HCT116 (cell line): ENCODE measurements around the gene ZGPAT. TPM values are rescaled to one million over a fixed set of nuclear protein-coding genes. Genes with fewer than 3 reads are reported as not detected.

Experiments
- ATAC-seq: fragments of 200-7000 bp; cut with Tn5 transposase; 2 replicates; pipeline ENCODE4 v1.9.1; 2020; ENCODE audit warnings: mild to moderate bottlenecking, moderate library complexity
- BruUV-seq: library from RNA; stranded (reverse); fragments of 400-500 nt; replicated peaks from 2 replicates; lab custom pipeline; 2021; lab: Mats Ljungman, UMichigan
- CTCF ChIA-PET: fragments of 300-600 bp; sonication (Branson Sonifier 250); formaldehyde crosslinking; loops from one replicate; lab custom pipeline; 2021; ENCODE audit warnings: antibody characterized with exemption; lab: Charles Lee
- POLR2A ChIA-PET: fragments of 300-600, 350-600 bp; sonication (Branson Sonifier 250); formaldehyde crosslinking; loops from one replicate; lab custom pipeline; 2021; ENCODE audit warnings: antibody characterized with exemption; lab: Charles Lee
- RAD21 ChIA-PET, 2 experiments: fragments of 300-600 bp; sonication (Branson Sonifier 250); formaldehyde crosslinking; loops; one replicate each; lab custom pipeline; 2023; ENCODE audit warnings: low total read pairs in 2 of 2; ENCODE audit not compliant: uncharacterized antibody in 2 of 2, unreplicated experiment in 2 of 2, low non-redundant PET in 1 of 2; lab: Charles Lee
- DNase-seq: peaks from one replicate; pipeline ENCODE4 v3.0.0-alpha.2; 2010; ENCODE audit warnings: low read depth, low spot score
- H2AFZ ChIP-seq: fragments of 200-600 bp; shearing (Covaris generic), sonication (generic); 2 replicates; pipeline ENCODE4 v1.6.1; 2017; ENCODE audit warnings: low read depth, mixed run types, mixed read lengths, antibody characterized with exemption, low read length; ENCODE audit not compliant: poor library complexity, severe bottlenecking
- H3K27ac ChIP-seq: 2 replicates; pipeline ENCODE4 v1.5.1; 2012; ENCODE audit warnings: low read depth, low read length
- H3K27me3 ChIP-seq: fragments of 200-600 bp; sonication (generic); 2 replicates; pipeline ENCODE4 v1.6.1; 2016; ENCODE audit warnings: mixed run types, low read length, mixed read lengths; ENCODE audit not compliant: insufficient read depth
- H3K36me3 ChIP-seq, 2 experiments: fragments of 200-500 bp in 1 of 2; fragments of 200-600 bp in 1 of 2; sonication (Bioruptor generic) in 1 of 2; sonication (generic) in 1 of 2; 2 replicates each; pipeline versions ENCODE4 v1.5.1 to v1.6.1; 2014 to 2016; ENCODE audit warnings: low read length in 2 of 2, inconsistent platforms in 1 of 2, mixed read lengths in 1 of 2, mixed run types in 1 of 2; ENCODE audit not compliant: insufficient read depth in 2 of 2, control insufficient read depth in 1 of 2
- H3K4me1 ChIP-seq, 2 experiments: fragments of 200-600 bp in 1 of 2; sonication (generic) in 1 of 2; 2 replicates each; pipeline versions ENCODE4 v1.5.1 to v1.6.1; 2012 to 2017; ENCODE audit warnings: low read length in 2 of 2, inconsistent platforms in 1 of 2, mild to moderate bottlenecking in 1 of 2, mixed read lengths in 1 of 2, mixed run types in 1 of 2, moderate library complexity in 1 of 2; ENCODE audit not compliant: insufficient read depth in 2 of 2, control insufficient read depth in 1 of 2
- H3K4me2 ChIP-seq: fragments of 200-600 bp; sonication (generic); 2 replicates; pipeline ENCODE4 v1.6.1; 2017; ENCODE audit warnings: mixed run types, low read length, mixed read lengths
- H3K4me3 ChIP-seq, 2 experiments: fragments of 200-600 bp in 1 of 2; sonication (generic) in 1 of 2; replicated peaks in 1 of 2; 2 replicates each; pipeline ENCODE4 v1.5.1; 2011 to 2016; ENCODE audit warnings: low read length in 2 of 2, control low read depth in 1 of 2, low read depth in 1 of 2, mild to moderate bottlenecking in 1 of 2, mixed read lengths in 1 of 2, mixed run types in 1 of 2
- H3K79me2 ChIP-seq: fragments of 200-600 bp; sonication (generic); 2 replicates; pipeline ENCODE4 v1.6.1; 2017; ENCODE audit warnings: mild to moderate bottlenecking, mixed run types, low read length, moderate library complexity, mixed read lengths; ENCODE audit not compliant: insufficient read depth
- H3K9ac ChIP-seq: fragments of 200-600 bp; sonication (generic); 2 replicates; pipeline ENCODE4 v1.6.1; 2016; ENCODE audit warnings: low read length, mixed read lengths
- H3K9me2 ChIP-seq: fragments of 200-600 bp; sonication (generic), shearing (Covaris generic); 2 replicates; pipeline ENCODE4 v1.6.1; 2017; ENCODE audit warnings: mixed run types, mild to moderate bottlenecking, moderate library complexity; ENCODE audit not compliant: insufficient read depth
- H3K9me3 ChIP-seq, 2 experiments: fragments of 200-500 bp in 1 of 2; fragments of 200-600 bp in 1 of 2; sonication (Bioruptor generic) in 1 of 2; sonication (generic) in 1 of 2; 2 replicates each; pipeline ENCODE4 v1.6.1; 2014 to 2017; ENCODE audit warnings: low read length in 2 of 2, mixed read lengths in 2 of 2, inconsistent platforms in 1 of 2, low read depth in 1 of 2, mild to moderate bottlenecking in 1 of 2, mixed run types in 1 of 2, moderate library complexity in 1 of 2; ENCODE audit not compliant: control insufficient read depth in 1 of 2, insufficient read depth in 1 of 2
- H4K20me1 ChIP-seq: fragments of 200-600 bp; sonication (generic), shearing (Covaris generic); 2 replicates; pipeline ENCODE4 v1.6.1; 2017; ENCODE audit warnings: mixed run types, mild to moderate bottlenecking, moderate library complexity; ENCODE audit not compliant: insufficient read depth
- CEBPB ChIP-seq: IDR thresholded peaks from 2 replicates; pipeline ENCODE4 v1.6.1; 2012; ENCODE audit warnings: low read depth
- ELF1 ChIP-seq: IDR thresholded peaks from 2 replicates; pipeline ENCODE4 v1.6.1; 2012; ENCODE audit warnings: low read depth, borderline replicate concordance
- EZH2phosphoT487 ChIP-seq: fragments of 200-600 bp; IDR thresholded peaks from 2 replicates; pipeline ENCODE4 v1.6.1; 2018; ENCODE audit warnings: antibody characterized with exemption, borderline replicate concordance
- MAX ChIP-seq: IDR thresholded peaks from 2 replicates; pipeline ENCODE4 v1.6.1; 2012
- POLR2AphosphoS5 ChIP-seq: IDR thresholded peaks from 2 replicates; pipeline ENCODE4 v1.6.1; 2011; ENCODE audit warnings: mild to moderate bottlenecking, low read depth, low read length, moderate library complexity
- RAD21 ChIP-seq: IDR thresholded peaks from 2 replicates; pipeline ENCODE4 v1.6.1; 2012; ENCODE audit warnings: low read depth, mild to moderate bottlenecking
- REST ChIP-seq: IDR thresholded peaks from 2 replicates; pipeline ENCODE4 v1.6.1; 2012; ENCODE audit warnings: low read depth
- SIN3A ChIP-seq: IDR thresholded peaks from 2 replicates; pipeline ENCODE4 v1.6.1; 2012; ENCODE audit warnings: low read depth
- SP1 ChIP-seq: IDR thresholded peaks from 2 replicates; pipeline ENCODE4 v1.6.1; 2012; ENCODE audit warnings: low read depth
- SRF ChIP-seq: IDR thresholded peaks from 2 replicates; pipeline ENCODE4 v1.6.1; 2012; ENCODE audit warnings: low read depth
- YY1 ChIP-seq: IDR thresholded peaks from 2 replicates; pipeline ENCODE4 v1.6.1; 2011; ENCODE audit warnings: low read length, low read depth, moderate library complexity, mild to moderate bottlenecking; ENCODE audit not compliant: insufficient replicate concordance; ENCODE audit errors: extremely low read depth
- ZFX ChIP-seq: fragments of 450-650 bp; IDR thresholded peaks from 2 replicates; pipeline ENCODE4 v1.6.1; 2017
- intact Hi-C: fragments of 100-400 bp; cut with micrococcal nuclease; formaldehyde crosslinking; loops from 2 replicates; pipeline ENCODE4 v1.10.0; 2022
- total RNA-seq: library from RNA; stranded (reverse); gene quantifications from one replicate; pipeline ENCODE4 v1.2.1, GENCODE V29; 2021; ENCODE audit not compliant: unreplicated experiment

The ZGPAT gene
- total RNA-seq, 1 experiment from 2014 or later, result 30.6 TPM

- peaks cover 7 to 10% of the 10 kb centered on the region in 2 experiments; a peak in 3 of 4 replicates for H3K4me1 ChIP-seq
- POLR2A ChIA-PET, result no interaction called here
- H3K79me2 ChIP-seq, result peaks cover 12% of the 10 kb centered on the region
- no peak for DNase-seq
- CTCF ChIA-PET, result no interaction called here
- BruUV-seq, result no TSS peak
- RAD21 ChIA-PET, result no interaction called here
- peaks cover 3 to 23% of the 10 kb centered on the region in 2 experiments; a peak in 2 of 4 replicates for H3K36me3 ChIP-seq
- H3K4me3 ChIP-seq, result no peak overlapping the region
- H3K9ac ChIP-seq, result no peak overlapping the region
- H3K9me2 ChIP-seq, result no peaks in the 10 kb centered on the region
- ATAC-seq, result no peak
- intact Hi-C loops, result no loop called here
- TF ChIP-seq POLR2AphosphoS5 (peak; percentile 29; the same call in 1 of the 2 replicates), SIN3A (no peak)
- no peak overlapping the region; the same call in 1 of the 2 replicates for H3K27ac ChIP-seq
- no peak overlapping the region for H2AFZ ChIP-seq
- no peaks in the 10 kb centered on the region for H3K27me3 ChIP-seq
- H4K20me1 ChIP-seq, result no peaks in the 10 kb centered on the region
- no peak overlapping the region for H3K4me2 ChIP-seq
- H3K9me3 ChIP-seq, result no peaks in the 10 kb centered on the region
Measured at GRCh38 chr20:63745961-63746731, 38.3 kb downstream of the ZGPAT start.

GRCh38 chr20:63746751-63747315, 39.0 kb downstream of the ZGPAT start:
- POLR2A ChIA-PET, result no interaction called here

More at GRCh38 chr20:63746751-63747315, 39.0 kb downstream of the ZGPAT start:
- no peak for DNase-seq
- H3K79me2 ChIP-seq, result peaks cover 5% of the 10 kb centered on the region; the same call in 1 of the 2 replicates
- CTCF ChIA-PET, result no interaction called here
- ATAC-seq, result no peak
- H3K9me3 ChIP-seq, result no peaks in the 10 kb centered on the region
- intact Hi-C loops, result no loop called here
- no peak overlapping the region for H3K4me3 ChIP-seq
- no peak overlapping the region for H3K4me2 ChIP-seq
- RAD21 ChIA-PET, result no interaction called here
- BruUV-seq, result no TSS peak
- H4K20me1 ChIP-seq, result no peaks in the 10 kb centered on the region
- H3K27me3 ChIP-seq, result no peaks in the 10 kb centered on the region
- peaks cover under 1 to 3% of the 10 kb centered on the region in 2 experiments; a peak in 3 of 4 replicates for H3K4me1 ChIP-seq
- H3K27ac ChIP-seq, result no peak overlapping the region
- H3K9ac ChIP-seq, result no peak overlapping the region
- H3K36me3 ChIP-seq, result peaks cover 3 to 17% of the 10 kb centered on the region in 2 experiments; a peak in 2 of 4 replicates
- TF ChIP-seq ZFX (no peak), RAD21 (no peak), POLR2AphosphoS5 (no peak), ELF1 (no peak), EZH2phosphoT487 (no peak), REST (no peak), SP1 (no peak), SRF (no peak), CEBPB (no peak), MAX (no peak), YY1 (no peak)
- TF ChIP-seq, all 23 proteins: peak for 0
- Histone ChIP-seq H3K9me2 (no peaks in the 10 kb centered on the region), H2AFZ (no peak overlapping the region)
